HCT116 (cell line): ENCODE results near the gene GSTM5. TPM values are rescaled to one million over a fixed set of nuclear protein-coding genes. Genes with fewer than 3 reads are reported as not detected.

Source experiments
- ATAC-seq: fragments of 200-7000 bp; cut with Tn5 transposase; 2 replicates; pipeline ENCODE4 v1.9.1; 2020; ENCODE audit warnings: mild to moderate bottlenecking, moderate library complexity
- BruUV-seq: library from RNA; stranded (reverse); fragments of 400-500 nt; replicated peaks from 2 replicates; lab custom pipeline; 2021; lab: Mats Ljungman, UMichigan
- CTCF ChIA-PET: fragments of 300-600 bp; sonication (Branson Sonifier 250); formaldehyde crosslinking; loops from one replicate; lab custom pipeline; 2021; ENCODE audit warnings: antibody characterized with exemption; lab: Charles Lee
- POLR2A ChIA-PET: fragments of 300-600, 350-600 bp; sonication (Branson Sonifier 250); formaldehyde crosslinking; loops from one replicate; lab custom pipeline; 2021; ENCODE audit warnings: antibody characterized with exemption; lab: Charles Lee
- RAD21 ChIA-PET, 2 experiments: fragments of 300-600 bp; sonication (Branson Sonifier 250); formaldehyde crosslinking; loops; one replicate each; lab custom pipeline; 2023; ENCODE audit warnings: low total read pairs in 2 of 2; ENCODE audit not compliant: uncharacterized antibody in 2 of 2, unreplicated experiment in 2 of 2, low non-redundant PET in 1 of 2; lab: Charles Lee
- DNase-seq: peaks from one replicate; pipeline ENCODE4 v3.0.0-alpha.2; 2010; ENCODE audit warnings: low read depth, low spot score
- H2AFZ ChIP-seq: fragments of 200-600 bp; shearing (Covaris generic), sonication (generic); 2 replicates; pipeline ENCODE4 v1.6.1; 2017; ENCODE audit warnings: low read depth, mixed run types, mixed read lengths, antibody characterized with exemption, low read length; ENCODE audit not compliant: poor library complexity, severe bottlenecking
- H3K27ac ChIP-seq: 2 replicates; pipeline ENCODE4 v1.5.1; 2012; ENCODE audit warnings: low read depth, low read length
- H3K27me3 ChIP-seq: fragments of 200-600 bp; sonication (generic); 2 replicates; pipeline ENCODE4 v1.6.1; 2016; ENCODE audit warnings: mixed run types, low read length, mixed read lengths; ENCODE audit not compliant: insufficient read depth
- H3K36me3 ChIP-seq, 2 experiments: fragments of 200-500 bp in 1 of 2; fragments of 200-600 bp in 1 of 2; sonication (Bioruptor generic) in 1 of 2; sonication (generic) in 1 of 2; 2 replicates each; pipeline versions ENCODE4 v1.5.1 to v1.6.1; 2014 to 2016; ENCODE audit warnings: low read length in 2 of 2, inconsistent platforms in 1 of 2, mixed read lengths in 1 of 2, mixed run types in 1 of 2; ENCODE audit not compliant: insufficient read depth in 2 of 2, control insufficient read depth in 1 of 2
- H3K4me1 ChIP-seq, 2 experiments: fragments of 200-600 bp in 1 of 2; sonication (generic) in 1 of 2; 2 replicates each; pipeline versions ENCODE4 v1.5.1 to v1.6.1; 2012 to 2017; ENCODE audit warnings: low read length in 2 of 2, inconsistent platforms in 1 of 2, mild to moderate bottlenecking in 1 of 2, mixed read lengths in 1 of 2, mixed run types in 1 of 2, moderate library complexity in 1 of 2; ENCODE audit not compliant: insufficient read depth in 2 of 2, control insufficient read depth in 1 of 2
- H3K4me2 ChIP-seq: fragments of 200-600 bp; sonication (generic); 2 replicates; pipeline ENCODE4 v1.6.1; 2017; ENCODE audit warnings: mixed run types, low read length, mixed read lengths
- H3K4me3 ChIP-seq, 2 experiments: fragments of 200-600 bp in 1 of 2; sonication (generic) in 1 of 2; replicated peaks in 1 of 2; 2 replicates each; pipeline ENCODE4 v1.5.1; 2011 to 2016; ENCODE audit warnings: low read length in 2 of 2, control low read depth in 1 of 2, low read depth in 1 of 2, mild to moderate bottlenecking in 1 of 2, mixed read lengths in 1 of 2, mixed run types in 1 of 2
- H3K79me2 ChIP-seq: fragments of 200-600 bp; sonication (generic); 2 replicates; pipeline ENCODE4 v1.6.1; 2017; ENCODE audit warnings: mild to moderate bottlenecking, mixed run types, low read length, moderate library complexity, mixed read lengths; ENCODE audit not compliant: insufficient read depth
- H3K9ac ChIP-seq: fragments of 200-600 bp; sonication (generic); 2 replicates; pipeline ENCODE4 v1.6.1; 2016; ENCODE audit warnings: low read length, mixed read lengths
- H3K9me2 ChIP-seq: fragments of 200-600 bp; sonication (generic), shearing (Covaris generic); 2 replicates; pipeline ENCODE4 v1.6.1; 2017; ENCODE audit warnings: mixed run types, mild to moderate bottlenecking, moderate library complexity; ENCODE audit not compliant: insufficient read depth
- H3K9me3 ChIP-seq, 2 experiments: fragments of 200-500 bp in 1 of 2; fragments of 200-600 bp in 1 of 2; sonication (Bioruptor generic) in 1 of 2; sonication (generic) in 1 of 2; 2 replicates each; pipeline ENCODE4 v1.6.1; 2014 to 2017; ENCODE audit warnings: low read length in 2 of 2, mixed read lengths in 2 of 2, inconsistent platforms in 1 of 2, low read depth in 1 of 2, mild to moderate bottlenecking in 1 of 2, mixed run types in 1 of 2, moderate library complexity in 1 of 2; ENCODE audit not compliant: control insufficient read depth in 1 of 2, insufficient read depth in 1 of 2
- H4K20me1 ChIP-seq: fragments of 200-600 bp; sonication (generic), shearing (Covaris generic); 2 replicates; pipeline ENCODE4 v1.6.1; 2017; ENCODE audit warnings: mixed run types, mild to moderate bottlenecking, moderate library complexity; ENCODE audit not compliant: insufficient read depth
- EGR1 ChIP-seq: IDR thresholded peaks from 2 replicates; pipeline ENCODE4 v1.6.1; 2012; ENCODE audit warnings: low read depth
- FOSL1 ChIP-seq: IDR thresholded peaks from 2 replicates; pipeline ENCODE4 v1.6.1; 2012; ENCODE audit warnings: low read depth
- JUND ChIP-seq: IDR thresholded peaks from 2 replicates; pipeline ENCODE4 v1.6.1; 2012
- POLR2AphosphoS5 ChIP-seq: IDR thresholded peaks from 2 replicates; pipeline ENCODE4 v1.6.1; 2011; ENCODE audit warnings: mild to moderate bottlenecking, low read depth, low read length, moderate library complexity
- REST ChIP-seq: IDR thresholded peaks from 2 replicates; pipeline ENCODE4 v1.6.1; 2012; ENCODE audit warnings: low read depth
- SP1 ChIP-seq: IDR thresholded peaks from 2 replicates; pipeline ENCODE4 v1.6.1; 2012; ENCODE audit warnings: low read depth
- SRF ChIP-seq: IDR thresholded peaks from 2 replicates; pipeline ENCODE4 v1.6.1; 2012; ENCODE audit warnings: low read depth
- ZNF274 ChIP-seq: fragments of 200-500 bp; sonication (Bioruptor generic); IDR thresholded peaks from 2 replicates; pipeline ENCODE4 v1.6.1; 2014; ENCODE audit warnings: mild to moderate bottlenecking, low read depth, low read length, inconsistent platforms
- intact Hi-C: fragments of 100-400 bp; cut with micrococcal nuclease; formaldehyde crosslinking; loops from 2 replicates; pipeline ENCODE4 v1.10.0; 2022
- total RNA-seq: library from RNA; stranded (reverse); gene quantifications from one replicate; pipeline ENCODE4 v1.2.1, GENCODE V29; 2021; ENCODE audit not compliant: unreplicated experiment

The GSTM5 gene
- total RNA-seq, 1 experiment from 2014 or later, result not detected

- no TSS peak for BruUV-seq
Observed at GRCh38 chr1:109762039-109762585, 50.1 kb downstream of the GSTM5 start.

More at GRCh38 chr1:109762039-109762585, 50.1 kb downstream of the GSTM5 start:
- Histone ChIP-seq H3K36me3 (no peaks in the 10 kb centered on the region), H3K4me2 (no peak overlapping the region), H2AFZ (no peak overlapping the region), H4K20me1 (no peaks in the 10 kb centered on the region), H3K9me2 (no peaks in the 10 kb centered on the region), H3K4me1 (peaks cover 12 to 22% of the 10 kb centered on the region in 2 experiments), H3K9ac (no peak overlapping the region)
- DNase-seq, result no peak
- ChIA-PET RAD21 (no interaction called here), CTCF (no interaction called here), POLR2A (no interaction called here)
- TF ChIP-seq JUND (no peak), SP1 (no peak), ZNF274 (no peak), POLR2AphosphoS5 (no peak), SRF (no peak), FOSL1 (no peak), REST (no peak), EGR1 (no peak)
- TF ChIP-seq, all 23 proteins: peak for 0
- intact Hi-C loops, result no loop called here
- Histone ChIP-seq H3K27ac (no peak overlapping the region), H3K27me3 (no peaks in the 10 kb centered on the region), H3K9me3 (no peaks in the 10 kb centered on the region), H3K79me2 (no peaks in the 10 kb centered on the region), H3K4me3 (no peak overlapping the region)
- ATAC-seq, result no peak
